Measurements from ENCODE around the gene TMEM95. TPM values are rescaled to one million over a fixed set of nuclear protein-coding genes. Genes with fewer than 3 reads are reported as not detected.
A peak's percentile ranks its signal among the peaks of the same experiment; 100 is the strongest.

The TMEM95 gene
- polyA plus RNA-seq, 1 experiment = not detected

DNA sequence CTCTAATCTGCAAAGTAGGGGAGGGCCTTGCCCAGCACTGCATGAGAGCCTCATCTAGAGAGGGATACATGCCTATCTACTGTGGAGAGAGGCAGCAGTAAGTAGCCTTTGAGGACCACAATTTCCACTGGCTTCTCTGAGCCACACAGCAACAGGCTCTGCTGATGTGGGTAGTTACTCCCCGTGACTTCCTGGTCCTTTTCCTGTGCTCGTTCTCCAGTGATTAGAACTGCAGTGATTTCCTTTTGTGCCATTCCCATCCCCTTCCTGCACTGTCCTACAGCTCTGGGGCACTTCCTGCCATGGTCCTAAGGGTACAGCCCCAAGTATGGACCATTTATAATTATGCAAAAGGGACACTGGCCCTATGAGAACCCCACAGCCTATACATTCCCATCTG lies 36.4 kb downstream of the TMEM95 start:
- POLR2A ChIA-PET = no interaction called here
- Histone ChIP-seq H3K27me3 (ENCODE audit: control insufficient read depth, insufficient read depth, low read length) (no peaks in the 10 kb centered on the region), H3K4me3 (ENCODE audit: low read depth, low read length) (no peak overlapping the region), H3K36me3 (ENCODE audit: control insufficient read depth, insufficient read depth, low read length) (peaks cover 21% of the 10 kb centered on the region)
- CTCF ChIA-PET = interaction anchor here (1.7 kb wide), 1 partner anchor 35 kb away, joined by 4 read pairs; no protein-coding TSS in a partner anchor
- no peak for DNase-seq (ENCODE audit: low read depth)
- TF ChIP-seq, protein P1, sequence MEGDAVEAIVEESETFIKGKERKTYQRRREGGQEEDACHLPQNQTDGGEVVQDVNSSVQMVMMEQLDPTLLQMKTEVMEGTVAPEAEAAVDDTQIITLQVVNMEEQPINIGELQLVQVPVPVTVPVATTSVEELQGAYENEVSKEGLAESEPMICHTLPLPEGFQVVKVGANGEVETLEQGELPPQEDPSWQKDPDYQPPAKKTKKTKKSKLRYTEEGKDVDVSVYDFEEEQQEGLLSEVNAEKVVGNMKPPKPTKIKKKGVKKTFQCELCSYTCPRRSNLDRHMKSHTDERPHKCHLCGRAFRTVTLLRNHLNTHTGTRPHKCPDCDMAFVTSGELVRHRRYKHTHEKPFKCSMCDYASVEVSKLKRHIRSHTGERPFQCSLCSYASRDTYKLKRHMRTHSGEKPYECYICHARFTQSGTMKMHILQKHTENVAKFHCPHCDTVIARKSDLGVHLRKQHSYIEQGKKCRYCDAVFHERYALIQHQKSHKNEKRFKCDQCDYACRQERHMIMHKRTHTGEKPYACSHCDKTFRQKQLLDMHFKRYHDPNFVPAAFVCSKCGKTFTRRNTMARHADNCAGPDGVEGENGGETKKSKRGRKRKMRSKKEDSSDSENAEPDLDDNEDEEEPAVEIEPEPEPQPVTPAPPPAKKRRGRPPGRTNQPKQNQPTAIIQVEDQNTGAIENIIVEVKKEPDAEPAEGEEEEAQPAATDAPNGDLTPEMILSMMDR (IDR thresholded peaks at IDR 0.05; ENCODE audit: insufficient read depth, low read depth, low read length) = no peak

DNA sequence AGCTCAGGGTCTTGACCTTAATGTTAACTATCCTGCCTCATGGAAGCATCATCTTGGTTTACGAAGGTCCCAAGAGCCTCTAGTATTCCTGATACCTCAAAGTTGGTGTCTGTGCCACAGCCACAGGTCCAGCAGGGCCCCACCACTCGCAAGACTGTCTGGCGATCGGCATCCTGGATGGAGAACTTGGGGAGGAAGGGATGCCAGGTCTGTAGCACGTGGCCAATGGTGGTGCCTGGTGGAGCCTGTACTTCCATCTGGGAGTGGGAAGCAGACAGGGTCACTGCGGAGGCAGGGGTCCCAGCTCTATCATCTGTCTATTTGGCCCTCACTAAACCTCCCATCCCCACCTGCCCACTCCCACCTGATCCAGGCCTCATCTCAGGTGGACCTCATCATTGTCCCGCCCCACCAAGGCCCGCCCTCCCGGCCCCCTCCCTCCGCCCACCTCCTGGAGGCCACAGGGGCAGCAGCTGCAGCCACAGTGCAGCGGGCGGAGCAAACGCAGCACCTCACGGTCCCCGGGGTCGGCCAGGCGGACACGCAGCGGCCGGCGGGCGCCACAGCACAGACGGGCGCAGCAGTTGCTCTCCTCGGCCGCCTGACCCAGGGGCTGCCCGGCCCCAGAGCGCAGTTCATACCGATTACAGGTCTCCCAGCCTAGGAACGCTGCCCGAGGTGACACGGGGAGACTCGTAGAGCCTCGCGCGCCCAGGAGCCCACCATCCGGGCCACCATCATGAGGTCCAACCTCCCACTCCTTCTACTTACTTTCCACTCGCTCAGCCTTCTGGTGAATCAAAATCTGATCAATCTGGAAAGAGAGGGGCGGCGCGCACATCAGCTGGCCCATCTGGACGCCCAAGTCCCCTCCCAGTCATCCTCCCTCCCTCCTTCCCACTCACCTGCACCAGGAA lies 38.0 kb downstream of the TMEM95 start:
- Histone ChIP-seq H3K36me3 (ENCODE audit: control insufficient read depth, insufficient read depth, low read length) (peaks cover 19% of the 10 kb centered on the region), H3K4me3 (ENCODE audit: low read depth, low read length) (peak overlapping the region; percentile 89), H3K27me3 (ENCODE audit: control insufficient read depth, insufficient read depth, low read length) (no peaks in the 10 kb centered on the region)
- ChIA-PET CTCF (interaction anchor here (1.4 kb wide), 1 partner anchor 168 kb away, joined by 4 read pairs; no protein-coding TSS in a partner anchor), POLR2A (no interaction called here)
- TF ChIP-seq, protein P1 (IDR thresholded peaks at IDR 0.05; ENCODE audit: insufficient read depth, low read depth, low read length) = no peak
- DNase-seq (ENCODE audit: low read depth) = no peak

DNA sequence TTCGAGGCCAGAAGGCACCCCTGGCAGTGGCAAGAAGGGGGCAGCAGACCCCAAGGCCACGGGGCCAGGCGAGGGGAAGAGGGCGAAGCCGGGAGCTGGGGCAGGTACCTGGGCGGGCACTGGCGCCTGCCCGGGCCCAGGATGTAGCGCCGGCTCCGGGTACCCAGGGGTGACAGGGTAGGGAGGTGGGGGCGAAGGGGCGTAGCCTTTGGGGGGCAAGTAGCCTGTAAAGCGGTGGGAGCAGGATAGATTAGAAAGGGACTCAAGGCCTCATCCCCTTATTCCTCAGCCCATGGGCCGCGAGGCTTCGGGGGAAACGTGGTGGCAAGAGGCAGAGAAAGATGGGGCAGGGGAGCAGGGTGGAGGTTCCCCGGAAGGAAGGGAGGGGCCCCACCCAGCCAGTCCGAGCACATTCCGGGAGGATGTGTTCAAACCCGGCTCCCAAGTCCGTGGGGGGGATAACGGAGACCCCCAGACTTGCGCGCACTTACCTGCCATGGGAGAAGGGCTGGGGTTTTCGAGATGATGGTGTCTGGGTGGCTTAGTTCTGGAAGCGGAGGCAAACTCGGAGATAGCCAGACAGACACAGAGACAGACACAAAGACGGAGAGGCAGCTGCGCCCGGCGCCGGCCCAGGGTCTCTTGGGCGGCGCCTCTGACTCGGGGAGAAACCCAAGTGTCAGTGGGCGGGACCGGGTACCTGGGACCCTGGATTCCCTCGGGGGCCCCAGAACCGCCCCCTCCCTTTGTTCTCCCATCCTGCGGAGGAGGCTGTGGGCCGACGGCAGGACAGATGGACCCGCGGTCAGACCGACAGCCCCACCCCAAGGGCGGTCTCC lies 38.9 kb downstream of the TMEM95 start:
- DNase-seq (ENCODE audit: low read depth) = no peak
- peak overlapping the region; percentile 89 for H3K4me3 ChIP-seq (ENCODE audit: low read depth, low read length)
- TF ChIP-seq, protein P1 (IDR thresholded peaks at IDR 0.05; ENCODE audit: insufficient read depth, low read depth, low read length) = peak; percentile 35
- POLR2A ChIA-PET = interaction anchor here (0.6 kb wide), 1 partner anchor 10 kb away, joined by 3 read pairs; the partner anchor contains the start of gene TMEM256
- H3K27me3 ChIP-seq (ENCODE audit: control insufficient read depth, insufficient read depth, low read length) = no peaks in the 10 kb centered on the region
- CTCF ChIA-PET = interaction anchor here (1.4 kb wide), 1 partner anchor 38 kb away, joined by 7 read pairs; no protein-coding TSS in a partner anchor
- peaks cover 13% of the 10 kb centered on the region for H3K36me3 ChIP-seq (ENCODE audit: control insufficient read depth, insufficient read depth, low read length)

DNA sequence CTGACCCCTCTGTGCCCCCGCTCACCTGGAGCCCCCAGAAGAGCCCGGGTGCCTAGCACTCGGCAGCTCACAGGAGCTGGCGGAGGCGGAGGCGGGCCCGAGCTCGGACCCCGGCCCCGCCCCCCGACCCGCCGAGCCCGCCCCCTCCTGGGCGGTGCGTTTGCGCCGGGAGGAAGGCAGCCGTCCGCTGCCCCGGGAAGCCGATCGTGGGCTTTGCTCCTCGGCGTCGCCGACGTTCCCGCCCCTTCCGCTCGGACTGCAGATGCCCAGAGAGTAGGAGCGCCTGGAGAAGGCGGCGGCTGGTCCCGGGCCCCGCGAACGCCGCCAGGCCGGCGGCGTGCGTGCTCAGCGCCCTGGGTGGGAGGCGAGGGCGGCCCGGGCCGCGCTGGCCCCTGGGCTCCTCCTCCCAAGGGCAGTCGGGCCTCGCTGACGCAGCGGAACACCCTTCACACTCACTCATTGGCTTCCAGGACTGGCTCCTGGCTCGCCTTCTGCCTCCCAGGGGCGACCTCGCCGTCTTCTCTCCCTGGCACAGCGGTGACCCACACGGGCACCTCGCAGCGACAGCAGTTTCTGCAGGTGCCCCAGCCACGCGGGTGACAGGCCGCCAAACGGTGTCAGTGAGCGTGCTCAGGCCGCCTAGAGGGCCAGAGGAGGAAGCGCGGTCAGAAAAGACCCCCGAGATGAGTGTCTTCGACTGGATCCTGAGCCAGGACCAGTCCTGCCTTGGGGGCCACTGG lies 39.7 kb downstream of the TMEM95 start, which contains the start of gene PLSCR3:
Gene PLSCR3 (minus strand): TSS at position 74 of the 740 bp plus-strand sequence. CDS start 415 bp downstream, outside the sequence.
- Histone ChIP-seq H3K36me3 (ENCODE audit: control insufficient read depth, insufficient read depth, low read length) (peaks cover 9% of the 10 kb centered on the region), H3K4me3 (ENCODE audit: low read depth, low read length) (peak within 1 kb of the TSS; percentile 89), H3K27me3 (ENCODE audit: control insufficient read depth, insufficient read depth, low read length) (no peaks in the 10 kb centered on the region)
- CTCF ChIA-PET = interaction anchor here (1.4 kb wide), 1 partner anchor 39 kb away, joined by 7 read pairs; no protein-coding TSS in a partner anchor
- POLR2A ChIA-PET = interaction anchor here (0.6 kb wide), 1 partner anchor 10 kb away, joined by 3 read pairs; the partner anchor contains the start of gene TMEM256
- TF ChIP-seq, protein P1 (IDR thresholded peaks at IDR 0.05; ENCODE audit: insufficient read depth, low read depth, low read length) = peak; percentile 64
- peak; percentile 45 for DNase-seq (ENCODE audit: low read depth)
